HG02840 (cell line): ENCODE data around the gene ITFG2.
A peak's percentile ranks its signal among the peaks of the same experiment; 100 is the strongest.

Experiments
- ATAC-seq: cut with Tn5 transposase; IDR thresholded peaks from one replicate; pipeline ENCODE4 v1.9.1; 2021; ENCODE audit warnings: mild to moderate bottlenecking, moderate library complexity, moderate number of reproducible peaks; ENCODE audit not compliant: unreplicated experiment, low FRiP score

Gene ITFG2

DNA sequence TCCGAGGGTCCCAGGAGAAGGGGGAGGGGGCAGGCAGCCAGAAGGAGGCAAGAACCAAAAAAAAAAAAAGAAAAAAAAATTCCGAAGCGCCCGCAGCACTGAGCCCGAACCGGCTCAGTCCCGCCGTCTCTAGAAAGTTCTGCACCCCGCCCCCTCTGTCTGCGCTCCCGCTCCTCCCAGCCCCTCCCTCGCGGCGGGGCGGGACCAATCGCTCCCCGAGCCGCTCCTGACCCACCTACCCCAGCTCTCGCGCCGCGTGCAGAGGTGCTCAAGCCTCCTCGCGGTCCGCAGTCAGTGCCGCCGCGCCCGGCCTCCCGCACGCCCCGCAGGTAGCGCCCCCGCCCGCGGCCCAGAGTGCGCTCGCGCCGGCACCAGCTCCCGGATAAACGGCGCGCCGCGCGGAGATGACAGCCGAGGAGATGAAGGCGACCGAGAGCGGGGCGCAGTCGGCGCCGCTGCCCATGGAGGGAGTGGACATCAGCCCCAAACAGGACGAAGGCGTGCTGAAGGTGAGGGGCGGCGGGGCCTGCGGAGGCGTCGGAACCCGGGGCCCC is 17.7 kb upstream of the ITFG2 start, which contains the start of gene FKBP4:
Gene FKBP4 (plus strand): TSS at position 235 of the 554 bp plus-strand sequence. CDS start 170 bp downstream, at position 405.
- peak; percentile 78 for ATAC-seq

DNA sequence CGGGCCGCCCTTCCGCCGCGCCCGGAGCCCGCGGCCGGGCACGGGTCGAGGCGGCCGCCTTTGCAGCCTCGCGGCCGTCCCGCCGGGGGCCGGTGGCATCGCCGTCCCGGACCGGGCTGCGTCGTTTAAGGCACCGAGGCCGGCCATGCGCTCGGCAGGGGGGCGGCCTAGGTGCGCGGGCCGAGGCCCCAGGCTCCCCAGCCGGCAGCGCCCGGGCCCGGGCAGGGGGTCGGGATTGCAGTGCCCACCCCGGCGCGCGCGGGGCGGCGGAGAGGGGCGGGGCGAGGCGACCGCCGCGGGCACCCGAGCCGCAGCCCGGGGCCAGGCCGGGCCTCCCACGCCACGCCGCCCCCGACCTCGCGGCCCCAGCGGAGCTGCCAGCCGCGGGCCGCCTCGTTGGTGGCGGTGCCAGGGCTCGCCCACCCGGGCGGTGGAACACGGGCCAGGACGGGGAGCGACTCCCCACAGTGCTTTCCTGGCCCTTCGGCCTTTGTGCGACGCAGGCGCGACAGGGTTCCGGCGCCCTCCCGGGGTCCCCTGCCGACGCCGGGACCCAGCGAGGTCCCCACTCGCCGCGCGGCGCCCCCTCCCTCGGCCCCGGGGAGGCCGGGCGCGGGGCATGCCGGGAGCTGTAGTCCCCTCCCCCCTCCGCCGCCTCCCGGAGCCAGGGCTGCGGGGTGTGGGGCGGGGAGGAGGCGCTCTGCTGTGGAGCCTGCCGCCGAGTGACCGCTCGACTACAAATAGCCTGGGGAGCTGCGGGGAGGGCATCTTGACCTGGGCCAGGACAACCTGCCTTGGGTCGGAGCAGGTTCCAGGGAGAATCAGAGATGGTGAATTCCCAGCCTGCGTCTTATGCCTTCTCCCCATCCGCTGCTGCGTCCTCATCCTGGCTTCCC is 16.9 kb upstream of the ITFG2 start:
- ATAC-seq: peak; percentile 48

DNA sequence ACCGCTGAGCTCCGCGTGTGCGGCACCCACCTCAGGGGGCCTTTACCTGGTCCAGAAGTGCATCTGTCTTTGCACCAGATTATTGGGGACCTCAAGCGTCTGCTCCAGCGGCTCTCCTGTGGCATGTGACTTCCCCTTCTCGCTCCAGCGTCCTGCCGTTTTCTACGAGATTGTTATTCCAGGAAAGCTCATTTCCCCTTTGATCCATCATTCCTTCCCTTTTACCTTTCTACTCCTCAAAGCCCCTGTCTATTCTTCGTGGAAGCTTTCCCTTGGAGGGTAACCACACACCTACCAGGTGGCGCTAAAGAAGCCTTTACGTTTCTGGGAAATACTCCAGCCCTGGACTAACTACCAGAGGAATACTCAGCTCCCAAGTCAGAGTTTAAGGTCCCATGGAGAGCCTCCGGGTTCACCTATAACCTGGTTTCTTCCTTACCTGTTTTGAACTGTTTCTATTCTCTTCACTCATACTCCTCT is 16.2 kb upstream of the ITFG2 start:
- ATAC-seq: no peak

DNA sequence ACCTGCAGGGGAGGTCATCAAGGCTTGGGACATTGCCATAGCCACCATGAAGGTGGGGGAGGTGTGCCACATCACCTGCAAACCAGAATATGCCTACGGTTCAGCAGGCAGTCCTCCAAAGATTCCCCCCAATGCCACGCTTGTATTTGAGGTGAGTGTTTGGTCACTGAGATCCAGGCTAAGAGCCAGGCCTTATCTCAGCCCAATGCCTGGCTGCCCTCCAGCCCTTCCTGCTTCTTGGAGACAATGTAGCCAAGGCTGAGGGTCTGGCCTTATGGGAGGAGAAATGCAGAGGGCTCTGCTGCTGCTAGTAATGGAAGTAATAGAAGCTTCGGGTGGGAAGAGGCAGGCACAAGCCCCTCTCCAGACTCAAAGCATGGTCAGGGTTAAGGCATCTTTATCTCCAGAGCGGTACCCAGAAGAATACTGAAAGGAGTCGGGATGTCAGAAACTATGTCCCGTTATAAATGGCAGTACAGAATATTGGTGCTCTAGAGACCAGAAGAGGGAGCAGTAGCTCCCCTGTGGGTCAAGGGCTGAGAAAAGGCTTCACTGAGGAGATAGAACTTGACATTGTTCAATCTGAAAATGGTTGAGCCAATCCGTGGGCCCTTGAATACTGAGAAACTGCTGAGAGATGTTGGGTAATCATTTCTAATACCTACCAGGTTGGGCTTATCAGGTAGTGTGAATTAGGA is 14.6 kb upstream of the ITFG2 start:
- ATAC-seq: no peak

DNA sequence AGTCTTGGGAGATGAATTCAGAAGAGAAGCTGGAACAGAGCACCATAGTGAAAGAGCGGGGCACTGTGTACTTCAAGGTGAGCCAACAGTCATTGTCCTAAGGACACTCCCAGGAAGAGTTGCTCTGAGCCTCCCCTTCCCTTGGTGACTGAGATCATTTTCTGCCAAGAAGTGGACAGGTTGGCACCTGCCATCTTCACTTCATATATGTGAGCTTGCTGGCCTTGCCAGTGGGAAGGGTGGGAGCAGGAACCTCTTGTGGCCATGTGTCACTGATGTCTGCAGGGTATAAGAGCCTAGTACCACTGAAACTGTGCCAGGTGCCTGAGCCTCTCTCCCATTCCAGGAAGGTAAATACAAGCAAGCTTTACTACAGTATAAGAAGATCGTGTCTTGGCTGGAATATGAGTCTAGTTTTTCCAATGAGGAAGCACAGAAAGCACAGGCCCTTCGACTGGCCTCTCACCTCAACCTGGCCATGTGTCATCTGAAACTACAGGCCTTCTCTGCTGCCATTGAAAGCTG is 12.4 kb upstream of the ITFG2 start:
- no peak for ATAC-seq

DNA sequence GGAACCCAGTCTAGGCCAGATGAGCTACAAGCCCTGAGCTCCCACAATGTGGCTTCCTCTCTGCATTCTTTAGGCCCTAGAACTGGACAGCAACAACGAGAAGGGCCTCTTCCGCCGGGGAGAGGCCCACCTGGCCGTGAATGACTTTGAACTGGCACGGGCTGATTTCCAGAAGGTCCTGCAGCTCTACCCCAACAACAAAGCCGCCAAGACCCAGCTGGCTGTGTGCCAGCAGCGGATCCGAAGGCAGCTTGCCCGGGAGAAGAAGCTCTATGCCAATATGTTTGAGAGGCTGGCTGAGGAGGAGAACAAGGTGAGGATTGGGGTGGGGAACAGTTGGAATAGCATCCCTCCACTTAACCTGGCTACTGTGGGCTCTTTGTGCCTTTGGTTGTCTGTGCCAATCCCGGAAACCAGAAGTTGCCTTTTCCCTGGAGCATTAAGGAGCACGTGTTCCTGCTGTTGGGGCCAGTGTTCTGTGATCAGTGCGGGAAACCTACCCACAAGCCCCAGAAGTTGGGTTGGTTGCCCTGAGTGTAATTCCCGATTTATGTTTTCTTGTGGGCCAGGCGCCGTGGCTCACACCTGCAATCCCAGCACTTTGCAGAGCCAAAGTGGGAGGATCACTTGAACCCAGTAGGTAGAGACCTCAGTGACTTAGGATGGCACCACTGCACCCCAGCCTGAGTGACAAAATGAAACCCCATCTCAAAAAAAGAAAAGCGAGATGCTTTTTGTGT is 11.3 kb upstream of the ITFG2 start:
- ATAC-seq: no peak

DNA sequence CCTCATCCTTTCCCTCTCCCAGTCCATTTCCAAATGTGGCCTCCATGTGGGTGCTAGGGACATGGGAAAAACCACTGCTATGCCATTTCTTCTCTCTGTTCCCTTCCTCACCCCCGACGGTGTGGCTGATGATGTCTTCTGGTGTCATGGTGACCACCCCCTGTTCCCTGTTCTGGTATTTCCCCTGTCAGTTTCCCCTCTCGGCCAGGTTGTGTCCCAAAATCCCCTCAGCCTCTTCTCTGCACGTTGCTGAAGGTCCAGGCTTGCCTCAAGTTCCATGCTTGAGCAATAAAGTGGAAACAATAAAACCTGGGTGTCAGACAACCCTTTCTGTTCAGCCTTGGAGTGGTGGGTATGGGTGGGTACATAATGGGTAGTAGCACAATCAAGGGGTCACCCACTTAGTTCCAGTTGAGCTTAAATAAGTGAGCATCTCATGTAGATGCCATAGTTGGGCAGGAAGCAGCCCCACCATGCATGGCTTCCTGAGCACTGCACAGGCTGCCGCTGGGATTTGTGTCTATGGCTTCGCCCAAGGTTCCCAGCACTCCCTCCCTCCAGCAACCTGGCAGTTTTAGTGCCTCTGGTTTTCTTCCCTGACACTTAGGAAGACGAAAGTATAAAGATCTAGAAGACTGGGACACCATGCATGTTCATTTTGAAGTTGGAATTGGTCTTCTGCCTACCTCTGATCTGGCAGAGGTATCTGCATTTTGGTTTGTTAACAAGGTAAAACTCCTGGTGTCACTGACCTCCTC is 8.7 kb upstream of the ITFG2 start:
- no peak for ATAC-seq

DNA sequence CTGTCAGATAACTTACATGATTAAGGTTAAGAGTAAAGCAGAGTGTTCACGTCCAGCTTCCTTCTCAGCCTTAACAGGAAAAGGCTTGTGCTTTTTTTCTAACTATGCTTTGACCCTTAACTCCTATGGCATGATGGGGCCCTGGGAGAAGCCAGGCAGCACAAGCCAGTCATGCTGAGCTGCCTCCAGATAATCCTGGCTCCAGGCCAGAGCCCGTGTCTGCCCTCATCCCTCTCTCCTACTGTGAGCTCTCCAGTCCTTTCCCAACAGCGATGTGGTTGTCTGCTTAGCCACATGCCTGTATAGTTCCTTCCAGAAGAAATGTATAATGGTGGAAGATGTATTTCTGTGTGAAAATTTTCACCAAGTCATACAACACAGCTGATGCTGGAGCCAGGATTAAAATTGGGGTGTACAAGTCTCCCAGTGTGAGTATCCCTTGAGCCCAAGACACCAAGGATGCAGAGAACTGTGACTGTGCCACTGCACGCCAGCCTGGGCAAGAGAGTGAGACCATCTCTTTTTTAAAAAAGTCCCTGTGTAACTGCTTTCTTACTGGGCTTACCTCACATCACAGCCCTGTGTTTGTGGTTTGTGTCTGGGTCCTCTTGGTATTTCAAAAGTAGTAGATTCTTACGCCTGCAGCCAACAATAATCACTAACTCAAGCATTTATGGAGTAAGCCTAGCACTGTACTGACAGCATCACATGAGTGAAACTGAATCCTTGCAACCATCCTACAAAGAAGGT is 7.9 kb upstream of the ITFG2 start:
- no peak for ATAC-seq

DNA sequence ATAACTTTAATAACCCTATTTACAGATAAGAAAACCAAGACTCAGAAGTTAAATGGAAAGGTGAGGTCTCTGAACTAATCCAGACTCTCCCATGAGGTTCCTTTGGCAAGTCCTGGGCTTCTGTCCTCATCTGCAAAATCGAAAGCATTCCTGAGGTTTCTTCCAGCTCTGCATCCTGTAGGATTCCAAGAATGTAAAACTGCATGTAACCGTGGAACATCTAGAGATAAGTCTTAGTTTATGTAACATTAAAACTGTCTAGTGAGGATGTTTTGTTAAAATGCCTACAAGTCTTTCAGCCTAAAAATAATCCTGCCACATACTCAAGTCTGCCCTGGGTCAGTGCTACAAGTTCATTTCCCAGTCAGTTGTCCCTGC is 7.3 kb upstream of the ITFG2 start:
- ATAC-seq: no peak

DNA sequence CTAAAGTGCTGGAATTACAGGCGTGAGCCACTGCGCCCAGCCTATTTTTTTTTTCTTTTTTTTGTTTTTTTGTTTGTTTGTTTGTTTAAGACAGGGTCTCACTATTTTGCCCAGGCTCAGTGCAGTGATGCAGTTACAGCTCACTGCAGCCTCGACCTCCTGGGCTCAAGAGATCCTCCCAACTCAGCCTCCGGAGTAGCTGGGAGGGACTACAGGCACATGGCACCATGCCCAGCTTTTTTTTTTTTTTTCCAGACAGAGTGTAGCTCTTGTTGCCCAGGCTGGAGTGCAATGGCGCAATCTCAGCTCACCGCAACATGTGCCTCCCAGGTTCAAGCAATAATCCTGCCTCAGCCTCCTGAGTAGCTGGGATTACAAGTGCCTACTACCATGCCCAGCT is 5.8 kb upstream of the ITFG2 start:
- no peak for ATAC-seq

DNA sequence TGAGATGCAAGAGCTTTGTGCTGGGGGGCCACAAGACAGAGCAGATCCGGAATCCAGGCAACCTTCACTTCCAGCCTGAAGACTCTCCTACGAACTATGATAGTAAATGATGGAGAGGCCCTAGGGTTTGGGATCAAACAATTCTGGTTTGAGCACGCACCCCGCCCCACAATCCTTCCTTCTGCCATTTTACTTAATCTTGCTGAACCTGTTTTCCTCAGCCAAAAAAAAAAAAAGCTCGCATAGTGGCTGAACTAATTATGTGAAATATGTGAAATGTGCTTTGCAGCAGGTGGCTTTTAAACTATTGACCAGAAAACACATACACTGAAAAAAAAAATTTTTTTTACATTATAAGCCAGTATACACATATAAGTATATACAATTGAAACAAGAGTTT is 667 bp upstream of the ITFG2 start:
- ATAC-seq: no peak

DNA sequence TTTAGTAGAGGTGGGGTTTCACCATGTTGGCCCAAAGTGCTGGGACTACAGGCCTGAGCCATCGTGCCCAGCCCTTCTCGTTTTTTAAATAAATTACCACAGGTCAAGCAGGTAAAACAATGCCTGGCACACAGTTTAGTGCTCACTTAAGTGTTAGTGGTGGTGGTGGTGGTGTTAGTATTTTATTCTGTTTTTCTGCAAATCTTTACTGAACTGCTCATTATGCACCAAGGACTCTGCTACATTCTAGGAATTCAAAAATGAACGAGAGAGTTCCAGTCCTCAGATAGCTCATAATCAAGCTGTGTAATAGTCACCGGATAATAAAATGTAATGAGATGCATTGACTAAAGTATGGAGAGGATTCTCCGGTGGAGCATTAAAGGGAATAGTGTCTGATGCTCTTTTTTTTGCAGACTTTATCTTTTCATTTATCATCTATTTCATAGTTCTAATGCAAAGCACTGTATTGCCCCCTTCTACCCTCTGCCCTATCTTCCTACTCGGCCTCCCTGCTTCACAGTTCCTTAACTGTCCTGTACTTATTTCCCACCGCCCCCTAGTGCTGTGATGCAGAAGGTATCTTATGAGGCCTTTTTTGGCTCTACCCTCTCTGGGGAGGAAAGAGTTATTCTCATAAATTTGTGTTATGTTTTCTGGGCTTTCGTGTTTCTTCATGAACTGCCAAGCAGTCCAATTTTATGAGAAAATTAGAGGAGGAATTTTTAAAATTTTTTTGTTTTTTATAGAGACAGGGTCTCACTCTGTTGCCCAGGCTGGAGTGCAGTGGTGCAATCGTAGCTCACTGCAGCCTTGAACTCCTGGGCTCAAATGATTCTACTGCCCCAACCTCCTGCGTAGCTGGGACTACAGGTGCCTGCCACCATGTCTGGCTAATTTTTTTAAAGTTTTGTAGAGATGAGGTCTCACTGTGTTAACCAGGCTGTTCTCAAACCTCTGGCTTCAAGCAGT is 1.0 kb downstream of the ITFG2 start:
- ATAC-seq: no peak

DNA sequence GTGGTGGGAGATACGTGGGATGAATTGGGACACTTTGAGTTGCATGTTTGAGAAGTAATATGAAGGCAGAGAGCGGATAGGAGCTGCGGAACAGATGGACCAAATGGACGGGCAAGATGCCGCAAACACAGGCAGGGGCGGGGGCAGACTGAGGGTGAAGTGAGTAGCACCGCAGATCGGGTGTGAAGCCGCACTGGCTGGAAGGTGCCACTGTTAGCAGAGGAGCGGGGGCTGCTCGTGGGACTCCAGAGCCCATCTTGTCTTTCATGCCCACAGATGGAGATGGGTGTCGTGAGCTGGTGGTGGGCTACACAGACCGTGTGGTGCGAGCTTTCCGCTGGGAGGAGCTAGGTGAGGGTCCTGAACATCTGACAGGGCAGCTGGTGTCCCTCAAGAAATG is 7.3 kb downstream of the ITFG2 start:
- no peak for ATAC-seq

DNA sequence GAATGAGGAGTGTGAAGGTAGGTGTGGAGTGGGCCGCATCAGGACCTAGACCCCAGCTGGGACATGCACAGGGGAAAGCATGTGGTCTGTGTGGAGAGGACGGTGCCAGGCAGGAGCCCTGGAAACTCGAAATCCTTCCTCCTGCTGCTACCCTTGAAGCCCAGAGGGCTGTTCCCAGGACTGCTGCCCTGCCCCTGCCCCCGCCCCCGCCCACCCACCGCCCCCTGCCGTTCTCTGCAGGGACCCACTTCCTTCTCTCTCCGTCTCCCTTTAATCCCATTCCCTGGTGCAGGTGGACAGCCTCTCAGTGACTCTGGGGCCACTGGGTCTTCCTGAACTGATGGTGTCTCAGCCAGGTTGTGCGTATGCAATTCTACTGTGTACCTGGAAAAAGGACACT is 8.0 kb downstream of the ITFG2 start:
- no peak for ATAC-seq

DNA sequence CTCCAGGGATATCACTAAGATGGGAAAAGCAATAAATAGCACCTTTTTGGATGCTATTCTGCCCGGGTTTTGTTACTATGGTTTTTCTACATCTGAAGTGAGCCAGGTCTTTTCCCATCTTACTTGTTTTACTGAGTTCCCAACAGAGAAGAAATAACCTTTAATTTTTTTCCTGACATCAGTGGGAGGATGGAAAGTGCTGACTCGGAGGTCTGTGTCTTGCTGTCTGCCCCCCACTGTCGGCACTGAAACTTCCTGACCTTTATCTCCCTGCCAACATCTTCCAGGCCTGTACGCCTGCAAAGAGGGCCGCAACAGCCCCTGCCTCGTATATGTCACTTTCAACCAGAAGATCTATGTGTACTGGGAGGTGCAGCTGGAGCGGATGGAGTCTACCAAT is 11.0 kb downstream of the ITFG2 start:
- no peak for ATAC-seq

DNA sequence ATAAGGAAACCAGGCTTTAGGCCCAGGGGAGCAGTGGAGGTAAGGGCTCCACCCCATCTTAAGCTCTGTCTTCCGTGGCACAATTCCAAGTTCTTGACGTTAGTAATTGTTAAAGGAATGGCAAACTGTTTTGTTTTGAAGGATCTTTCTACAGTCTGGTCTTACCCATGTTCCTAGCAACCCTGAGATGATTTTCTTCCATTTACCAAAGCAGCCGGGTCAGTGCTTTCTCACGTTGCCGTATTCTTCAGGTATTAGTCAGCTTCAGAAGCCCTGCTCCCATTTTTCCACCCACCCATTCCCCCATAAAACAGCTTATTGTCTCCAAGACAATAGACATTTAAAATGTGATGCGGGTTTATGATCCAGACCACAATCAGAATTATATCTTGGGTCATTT is 12.1 kb downstream of the ITFG2 start:
- ATAC-seq: no peak

DNA sequence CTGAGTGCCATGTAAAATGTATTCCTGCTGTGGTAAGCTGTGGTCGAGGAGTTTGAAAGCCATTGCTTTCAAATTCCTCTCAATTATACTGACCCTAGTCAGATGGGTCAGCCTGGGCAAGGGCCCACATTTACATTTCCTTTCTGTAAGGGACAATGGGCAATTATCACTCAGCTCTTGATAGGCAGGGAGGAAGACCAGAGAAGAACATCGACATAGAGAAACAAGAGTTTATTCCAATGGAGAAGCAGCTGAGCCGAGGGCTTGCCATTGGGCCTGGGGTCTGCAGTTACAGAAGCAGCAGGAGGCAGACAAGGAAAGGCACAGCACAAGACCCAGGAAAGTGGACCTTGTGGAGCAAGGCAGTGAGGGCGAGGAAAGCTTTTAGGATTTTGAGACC is 12.7 kb downstream of the ITFG2 start:
- ATAC-seq: no peak

DNA sequence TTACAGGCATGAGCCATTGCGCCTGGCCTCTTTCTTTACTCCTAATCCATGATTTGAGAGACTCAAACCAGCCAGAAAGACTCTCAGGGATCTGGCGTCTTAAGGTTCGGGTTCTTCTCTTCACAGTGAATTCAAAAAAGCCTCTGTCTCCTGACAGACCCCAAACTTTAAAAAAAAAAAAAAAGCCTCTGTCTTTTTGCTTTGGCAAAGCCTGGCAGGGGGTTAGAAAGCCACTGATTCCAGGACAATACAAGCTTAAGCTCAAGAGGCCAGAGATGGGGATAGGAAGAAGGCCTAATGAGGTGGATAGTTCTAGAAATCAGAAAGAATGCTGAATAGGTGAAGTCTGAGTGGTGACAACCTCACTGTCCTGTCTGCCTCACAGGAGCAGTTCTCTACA is 13.6 kb downstream of the ITFG2 start:
- ATAC-seq: no peak
